Measurements from ENCODE around the gene GNAI3. TPM values are rescaled to one million over a fixed set of nuclear protein-coding genes. Genes with fewer than 3 reads are reported as not detected.
A peak's percentile ranks its signal among the peaks of the same experiment; 100 is the strongest.

The GNAI3 gene
- 1 to 10 TPM; 6.4 to 9.9 TPM for total RNA-seq
- polyA plus RNA-seq (ENCODE audit: insufficient read length in 6 of 6) = 10 to 100 TPM in 5 of 6 donors, 1 to 10 TPM in 1; 9.8 to 11.5 (median 11.1) TPM
- long read RNA-seq, donor 1, full-length matches to known transcripts = 37 of 67 reads
- long read RNA-seq, donor 1, partial matches to known transcripts = 30 of 67 reads
- long read RNA-seq, donor 1, other reads (novel, unspliced or antisense) = 0 of 67 reads
- long read RNA-seq, donor 2, full-length matches to known transcripts = 23 of 59 reads
- long read RNA-seq, donor 2, partial matches to known transcripts = 36 of 59 reads
- long read RNA-seq, donor 2, other reads (novel, unspliced or antisense) = 0 of 59 reads
- long read RNA-seq, donor 3, full-length matches to known transcripts = 26 of 39 reads
- long read RNA-seq, donor 3, partial matches to known transcripts = 13 of 39 reads
- long read RNA-seq, donor 3, other reads (novel, unspliced or antisense) = 0 of 39 reads
- long read RNA-seq, donor 4, full-length matches to known transcripts = 32 of 38 reads
- long read RNA-seq, donor 4, partial matches to known transcripts = 5 of 38 reads
- long read RNA-seq, donor 4, other reads (novel, unspliced or antisense) = 1 of 38 reads
- long read RNA-seq, donor 5, full-length matches to known transcripts = 29 of 49 reads
- long read RNA-seq, donor 5, partial matches to known transcripts = 20 of 49 reads
- long read RNA-seq, donor 5, other reads (novel, unspliced or antisense) = 0 of 49 reads
- long read RNA-seq, donor 6, full-length matches to known transcripts = 29 of 38 reads
- long read RNA-seq, donor 6, partial matches to known transcripts = 9 of 38 reads
- long read RNA-seq, donor 6, other reads (novel, unspliced or antisense) = 0 of 38 reads
- long read RNA-seq, donor 7, full-length matches to known transcripts = 23 of 31 reads
- long read RNA-seq, donor 7, partial matches to known transcripts = 8 of 31 reads
- long read RNA-seq, donor 7, other reads (novel, unspliced or antisense) = 0 of 31 reads
- long read RNA-seq, donor 8, full-length matches to known transcripts = 28 of 28 reads
- long read RNA-seq, donor 8, partial matches to known transcripts = 0 of 28 reads
- long read RNA-seq, donor 8, other reads (novel, unspliced or antisense) = 0 of 28 reads
- long read RNA-seq, donor 9, full-length matches to known transcripts = 1 of 1 reads
- long read RNA-seq, donor 9, partial matches to known transcripts = 0 of 1 reads
- long read RNA-seq, donor 9, other reads (novel, unspliced or antisense) = 0 of 1 reads
- long read RNA-seq, donor 10, full-length matches to known transcripts = 13 of 15 reads
- long read RNA-seq, donor 10, partial matches to known transcripts = 1 of 15 reads
- long read RNA-seq, donor 10, other reads (novel, unspliced or antisense) = 1 of 15 reads
- long read RNA-seq, donor 11, full-length matches to known transcripts = 25 of 32 reads
- long read RNA-seq, donor 11, partial matches to known transcripts = 7 of 32 reads
- long read RNA-seq, donor 11, other reads (novel, unspliced or antisense) = 0 of 32 reads
- long read RNA-seq, donor 12, full-length matches to known transcripts = 29 of 35 reads
- long read RNA-seq, donor 12, partial matches to known transcripts = 6 of 35 reads
- long read RNA-seq, donor 12, other reads (novel, unspliced or antisense) = 0 of 35 reads

DNA sequence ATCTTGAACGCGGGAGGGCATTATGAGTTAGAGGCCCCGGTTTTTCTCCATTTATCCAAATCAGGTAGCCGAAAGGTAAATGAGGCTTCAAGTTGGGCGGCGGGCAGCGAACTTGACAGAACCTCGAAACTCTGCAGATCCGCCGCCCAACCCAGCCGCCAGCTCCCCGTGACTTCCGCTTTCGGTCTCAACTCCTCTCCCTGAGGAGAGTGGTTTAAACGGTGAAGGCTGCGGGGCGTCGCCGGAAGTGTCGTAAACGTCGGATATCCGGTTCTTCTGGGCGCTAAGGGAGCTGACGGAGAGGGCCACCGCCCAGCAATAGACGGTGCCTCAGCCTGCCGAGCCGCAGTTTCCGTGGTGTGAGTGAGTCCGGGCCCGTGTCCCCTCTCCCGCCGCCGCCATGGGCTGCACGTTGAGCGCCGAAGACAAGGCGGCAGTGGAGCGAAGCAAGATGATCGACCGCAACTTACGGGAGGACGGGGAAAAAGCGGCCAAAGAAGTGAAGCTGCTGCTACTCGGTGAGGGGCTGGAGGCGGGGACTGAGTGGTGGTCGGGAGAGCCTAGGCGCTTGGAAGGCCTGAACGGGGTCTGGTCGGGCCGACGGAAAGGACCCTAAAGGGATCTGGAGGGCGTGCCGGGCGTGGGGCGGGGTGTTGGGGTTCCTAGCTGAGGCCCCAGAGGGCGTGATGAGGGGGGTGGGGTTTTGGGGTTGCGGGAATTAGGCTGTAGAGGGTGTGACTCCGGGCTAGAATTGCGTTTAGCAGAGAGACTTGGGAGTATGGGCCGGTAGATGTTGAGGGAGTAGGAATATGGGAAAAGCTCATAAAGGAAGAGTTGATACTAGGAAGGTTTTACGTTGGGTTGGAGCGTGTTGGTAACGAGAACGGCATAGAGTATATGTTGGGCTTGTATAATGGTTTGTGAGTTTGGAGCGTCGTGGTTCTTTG lies at the start of gene GNAI3:
TSS of gene GNAI3 (plus strand) at position 295 of the 947 bp plus-strand sequence. CDS start at position 401, 106 bp downstream.
- no peaks in the 10 kb centered on the region for H3K27me3 ChIP-seq
- H3K9me3 ChIP-seq = no peaks in the 10 kb centered on the region
- intact Hi-C loops (cut with DNase I) = loop anchor here in 1 of 2 donors (5.0 to 10.0 kb wide), 3 partner anchors 74 to 436 kb away; partner anchors contain the start of gene AHCYL1
- peaks cover 23 to 61% of the 10 kb centered on the region in 2 donors for H3K4me1 ChIP-seq
- peak within 1 kb of the TSS; percentile 93 to 98 for H3K27ac ChIP-seq
- H3K4me3 ChIP-seq = peak within 1 kb of the TSS; percentile 71 to 83
- TF ChIP-seq, protein P1, sequence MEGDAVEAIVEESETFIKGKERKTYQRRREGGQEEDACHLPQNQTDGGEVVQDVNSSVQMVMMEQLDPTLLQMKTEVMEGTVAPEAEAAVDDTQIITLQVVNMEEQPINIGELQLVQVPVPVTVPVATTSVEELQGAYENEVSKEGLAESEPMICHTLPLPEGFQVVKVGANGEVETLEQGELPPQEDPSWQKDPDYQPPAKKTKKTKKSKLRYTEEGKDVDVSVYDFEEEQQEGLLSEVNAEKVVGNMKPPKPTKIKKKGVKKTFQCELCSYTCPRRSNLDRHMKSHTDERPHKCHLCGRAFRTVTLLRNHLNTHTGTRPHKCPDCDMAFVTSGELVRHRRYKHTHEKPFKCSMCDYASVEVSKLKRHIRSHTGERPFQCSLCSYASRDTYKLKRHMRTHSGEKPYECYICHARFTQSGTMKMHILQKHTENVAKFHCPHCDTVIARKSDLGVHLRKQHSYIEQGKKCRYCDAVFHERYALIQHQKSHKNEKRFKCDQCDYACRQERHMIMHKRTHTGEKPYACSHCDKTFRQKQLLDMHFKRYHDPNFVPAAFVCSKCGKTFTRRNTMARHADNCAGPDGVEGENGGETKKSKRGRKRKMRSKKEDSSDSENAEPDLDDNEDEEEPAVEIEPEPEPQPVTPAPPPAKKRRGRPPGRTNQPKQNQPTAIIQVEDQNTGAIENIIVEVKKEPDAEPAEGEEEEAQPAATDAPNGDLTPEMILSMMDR (IDR thresholded peaks at IDR 0.05) = no peak
- no peaks in the 10 kb centered on the region for H3K36me3 ChIP-seq
- peak; percentile 96 to 99 (median 97) for DNase-seq
- peak; percentile 98 for ATAC-seq

DNA sequence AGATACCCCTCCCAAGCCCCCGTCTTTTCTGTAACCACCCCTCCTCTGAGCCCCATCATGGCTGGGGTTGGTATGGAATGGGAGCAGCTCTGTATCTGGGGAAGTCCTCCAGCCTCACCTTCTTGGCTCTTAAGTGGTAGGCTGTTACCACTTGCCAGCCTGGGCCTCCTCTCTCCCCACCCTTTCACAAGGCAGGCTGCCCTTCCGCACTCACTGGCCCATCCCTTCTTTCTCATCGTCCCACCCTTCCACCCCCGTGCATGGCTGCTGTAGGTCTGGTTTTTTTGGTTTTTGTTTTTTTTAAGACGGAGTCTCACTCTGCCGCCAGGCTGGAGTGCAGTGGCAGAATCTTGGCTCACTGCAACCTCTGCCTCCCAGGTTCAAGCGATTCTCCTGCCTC lies 49.3 kb upstream of the GNAI3 start:
- intact Hi-C loops (cut with DNase I) = no loop called here
- H3K27ac ChIP-seq = no peak overlapping the region

DNA sequence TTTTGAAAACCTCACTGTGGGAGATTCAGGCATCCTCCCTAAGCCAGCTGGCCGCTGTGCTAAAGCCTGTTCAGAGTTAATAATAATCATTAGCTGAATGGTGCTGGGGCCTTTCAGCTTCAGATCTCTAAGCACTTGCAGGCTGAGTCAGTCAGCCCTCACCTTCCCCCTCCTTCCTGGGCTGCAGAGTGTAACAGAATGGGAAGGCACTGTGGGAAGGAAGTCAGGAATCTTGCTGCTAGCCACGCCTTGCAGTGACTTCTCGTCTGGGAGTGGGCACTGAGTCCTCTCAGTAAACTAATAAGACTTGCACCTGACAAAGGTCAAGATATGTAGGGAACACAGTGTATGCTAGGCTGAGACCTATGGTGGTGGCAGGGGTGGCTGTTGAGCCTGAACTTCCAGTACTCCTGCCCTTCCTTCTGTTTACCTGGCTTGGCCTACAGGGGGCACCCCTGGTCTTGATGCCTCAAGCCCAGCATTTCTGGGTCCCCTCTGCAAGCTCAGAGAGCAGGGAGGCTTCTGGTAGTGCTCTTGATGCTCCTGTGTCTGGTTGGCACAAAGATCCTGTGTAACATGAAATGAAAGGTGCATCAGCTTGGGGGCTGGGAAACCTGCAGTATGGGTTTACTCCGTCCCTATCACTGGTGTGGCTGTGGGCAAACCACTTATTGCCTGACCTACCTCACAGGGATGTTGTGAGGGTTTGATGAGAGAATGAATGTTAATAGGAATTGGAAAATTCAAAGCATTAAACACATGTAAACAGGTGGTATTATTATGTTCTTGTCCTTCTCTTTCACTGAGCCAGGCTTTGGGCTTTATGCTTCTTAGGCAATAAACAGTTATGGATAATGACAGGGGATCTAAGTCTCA lies 48.5 kb upstream of the GNAI3 start:
- Histone ChIP-seq H3K27me3 (no peaks in the 10 kb centered on the region), H3K4me3 (no peak overlapping the region), H3K27ac (peak overlapping the region in 1 of 2 donors; percentile 3), H3K4me1 (peaks cover 3 to 56% of the 10 kb centered on the region in 2 donors), H3K36me3 (peaks cover 0 to 51% of the 10 kb centered on the region in 2 donors), H3K9me3 (no peaks in the 10 kb centered on the region)
- TF ChIP-seq, protein P1 (IDR thresholded peaks at IDR 0.05) = peak; percentile 10 to 51
- intact Hi-C loops (cut with DNase I) = no loop called here
- ATAC-seq (peak; percentile 78), DNase-seq (no peak)

More for the DNA sequence above, 49.3 kb upstream of the GNAI3 start:
- no peak overlapping the region for H3K4me3 ChIP-seq
- H3K9me3 ChIP-seq = no peaks in the 10 kb centered on the region
- ATAC-seq = peak; percentile 69
- DNase-seq = no peak
- H3K4me1 ChIP-seq = peaks cover 8 to 64% of the 10 kb centered on the region in 2 donors
- H3K27me3 ChIP-seq = no peaks in the 10 kb centered on the region
- H3K36me3 ChIP-seq = peaks cover 0 to 51% of the 10 kb centered on the region in 2 donors
- TF ChIP-seq, protein P1 (IDR thresholded peaks at IDR 0.05) = no peak
